Common myeloid progenitor, CD34-positive (primary cell): ENCODE results near the gene ROR1.
"Not testable (repeated sequence)": the region's sequence is repeated elsewhere in the genome, so short reads cannot be mapped to it uniquely, and the experiment has no call there.

Source experiments
- CTCF ChIA-PET: fragments of 350-600 bp; sonication (Branson Sonifier 250); formaldehyde crosslinking; loops from one replicate; lab custom pipeline; 2021; ENCODE audit warnings: antibody characterized with exemption; lab: Charles Lee
- POLR2A ChIA-PET: fragments of 350-600 bp; sonication (Branson Sonifier 250); formaldehyde crosslinking; loops from one replicate; lab custom pipeline; 2021; ENCODE audit warnings: antibody characterized with exemption; lab: Charles Lee
- DNase-seq, 3 donors: peaks; one replicate each; pipeline versions ENCODE4 v3.0.0 to v3.0.0-alpha.2; 2013
- H3K27ac ChIP-seq, 2 experiments: 1 replicate in 1 of 2; 2 replicates in 1 of 2; pipeline ENCODE4 v1.7.0; 2013; ENCODE audit warnings: inconsistent platforms in 2 of 2, low read length in 2 of 2, mild to moderate bottlenecking in 2 of 2, low read depth in 1 of 2, moderate library complexity in 1 of 2; ENCODE audit not compliant: severe bottlenecking in 2 of 2, insufficient read depth in 1 of 2, poor library complexity in 1 of 2
- H3K27me3 ChIP-seq, 5 experiments: replicated peaks in 2 of 5; 1 replicate in 3 of 5; 2 replicates in 2 of 5; pipeline versions ENCODE4 v1.6.1 to v1.7.0; 2013; ENCODE audit warnings: low read length in 4 of 5, mild to moderate bottlenecking in 2 of 5, moderate library complexity in 2 of 5, inconsistent platforms in 1 of 5; ENCODE audit not compliant: insufficient read depth in 5 of 5, control insufficient read depth in 4 of 5
- H3K36me3 ChIP-seq, 4 experiments: 1 replicate in 2 of 4; 2 replicates in 2 of 4; pipeline versions ENCODE4 v1.6.1 to v1.7.0; 2013; ENCODE audit warnings: low read length in 3 of 4, control low read depth in 1 of 4, mild to moderate bottlenecking in 1 of 4; ENCODE audit not compliant: control insufficient read depth in 4 of 4, insufficient read depth in 4 of 4
- H3K4me1 ChIP-seq, 4 experiments: 1 replicate in 3 of 4; 2 replicates in 1 of 4; pipeline versions ENCODE4 v1.6.1 to v1.7.1; 2013; ENCODE audit warnings: low read length in 3 of 4, mild to moderate bottlenecking in 3 of 4, control low read depth in 1 of 4, inconsistent platforms in 1 of 4, moderate library complexity in 1 of 4; ENCODE audit not compliant: control insufficient read depth in 4 of 4, insufficient read depth in 4 of 4; ENCODE audit errors: control extremely low read depth in 1 of 4
- H3K4me3 ChIP-seq, 7 experiments: 1 replicate in 4 of 7; 2 replicates in 3 of 7; pipeline versions ENCODE4 v1.5.1 to v1.7.0; 2013; ENCODE audit warnings: mild to moderate bottlenecking in 7 of 7, low read length in 6 of 7, moderate library complexity in 6 of 7, inconsistent platforms in 2 of 7, low read depth in 2 of 7, control low read depth in 1 of 7; ENCODE audit not compliant: insufficient read depth in 4 of 7, control insufficient read depth in 1 of 7; ENCODE audit errors: extremely low read depth in 1 of 7
- H3K9me3 ChIP-seq, 5 experiments: 1 replicate in 4 of 5; 2 replicates in 1 of 5; pipeline versions ENCODE4 v1.6.1 to v1.7.1; 2013; ENCODE audit warnings: low read length in 4 of 5, mild to moderate bottlenecking in 2 of 5, inconsistent platforms in 1 of 5, low read depth in 1 of 5, moderate library complexity in 1 of 5; ENCODE audit not compliant: control insufficient read depth in 4 of 5, insufficient read depth in 2 of 5; ENCODE audit errors: control extremely low read depth in 1 of 5
- WGBS: methylation state at CpG from one replicate; pipeline ENCODE4 v1.1.5; 2013; ENCODE audit not compliant: insufficient coverage; 5-methylcytosine and 5-hydroxymethylcytosine counted together

The ROR1 gene

DNA sequence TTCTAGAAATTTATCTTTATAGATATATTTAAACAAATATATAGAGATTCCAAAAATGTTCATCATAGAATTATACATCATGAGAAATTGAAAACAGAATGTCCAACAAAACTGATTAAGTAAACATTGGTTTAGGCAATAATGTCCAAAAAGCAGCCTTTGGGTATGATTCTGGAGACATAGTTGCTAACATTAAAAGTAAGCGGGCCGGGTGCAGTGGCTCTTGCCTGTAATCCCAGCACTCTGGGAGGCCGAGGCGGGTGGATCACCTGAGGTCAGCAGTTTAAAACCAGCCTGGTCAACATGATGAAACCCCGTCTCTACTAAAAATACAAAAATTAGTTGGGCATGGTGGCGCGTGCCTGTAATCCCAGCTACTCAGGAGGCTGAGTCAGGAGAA lies 450.4 kb downstream of the ROR1 start:
- CTCF ChIA-PET = interaction anchor here (0.6 kb wide), 1 partner anchor 122 kb away, joined by 3 read pairs; no protein-coding TSS in a partner anchor

DNA sequence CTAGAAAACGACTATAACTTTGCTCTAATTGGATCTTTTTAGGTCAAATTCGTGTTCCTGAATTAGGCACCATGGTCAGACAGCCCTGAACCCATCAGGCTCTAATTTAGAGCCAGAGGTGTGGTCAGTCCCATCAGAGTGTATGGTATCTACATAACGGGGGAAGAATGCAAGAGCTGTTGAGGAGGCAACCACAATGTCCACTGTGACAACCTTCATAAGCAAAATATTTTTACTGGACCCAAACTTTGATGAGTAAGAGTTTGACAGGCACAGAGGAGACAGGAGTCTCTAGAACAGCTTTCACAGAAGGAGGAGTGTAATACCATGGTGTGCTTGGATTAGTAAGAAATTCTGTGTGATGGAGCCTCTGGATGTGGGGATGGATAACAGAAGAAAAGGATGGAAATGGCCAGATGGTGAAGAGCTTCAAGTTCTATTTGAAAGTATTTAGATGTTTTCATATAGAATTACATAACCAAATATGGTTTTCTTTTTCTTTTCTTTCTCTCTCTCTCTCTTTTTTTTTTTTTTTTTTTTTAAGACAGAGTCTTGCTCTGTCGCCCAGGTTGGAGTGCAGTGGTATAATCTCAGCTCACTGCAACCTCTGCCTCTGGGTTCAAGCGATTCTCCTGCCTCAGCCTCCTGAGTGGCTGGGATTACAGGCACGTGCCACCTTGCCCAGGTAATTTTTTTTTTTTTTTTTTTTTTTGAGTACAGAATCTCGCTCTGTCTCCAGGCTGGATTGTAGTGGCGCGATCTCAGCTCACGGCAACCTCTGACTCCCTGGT lies 454.5 kb downstream of the ROR1 start:
- H3K27me3 ChIP-seq = no peaks in the 10 kb centered on the region
- H3K27ac ChIP-seq = no peak overlapping the region
- no peaks in the 10 kb centered on the region for H3K9me3 ChIP-seq
- POLR2A ChIA-PET = no interaction called here
- 93% methylated on average over 4 of the region's 10 CpGs for WGBS
- CTCF ChIA-PET = interaction anchor here (0.8 kb wide), 1 partner anchor 13 kb away, joined by 3 read pairs; no protein-coding TSS in a partner anchor
- no peak overlapping the region for H3K4me3 ChIP-seq
- peaks cover 0 to 6% (median 0%) of the 10 kb centered on the region in 4 experiments for H3K4me1 ChIP-seq
- DNase-seq = no peak
- no peaks in the 10 kb centered on the region for H3K36me3 ChIP-seq

More for the DNA sequence above, 450.4 kb downstream of the ROR1 start:
- H3K36me3 ChIP-seq, H3K9me3 ChIP-seq, POLR2A ChIA-PET, DNase-seq, H3K27me3 ChIP-seq, H3K4me3 ChIP-seq, H3K27ac ChIP-seq, H3K4me1 ChIP-seq: not testable (repeated sequence)
- 100% methylated on average over 4 of the region's 7 CpGs for WGBS

DNA sequence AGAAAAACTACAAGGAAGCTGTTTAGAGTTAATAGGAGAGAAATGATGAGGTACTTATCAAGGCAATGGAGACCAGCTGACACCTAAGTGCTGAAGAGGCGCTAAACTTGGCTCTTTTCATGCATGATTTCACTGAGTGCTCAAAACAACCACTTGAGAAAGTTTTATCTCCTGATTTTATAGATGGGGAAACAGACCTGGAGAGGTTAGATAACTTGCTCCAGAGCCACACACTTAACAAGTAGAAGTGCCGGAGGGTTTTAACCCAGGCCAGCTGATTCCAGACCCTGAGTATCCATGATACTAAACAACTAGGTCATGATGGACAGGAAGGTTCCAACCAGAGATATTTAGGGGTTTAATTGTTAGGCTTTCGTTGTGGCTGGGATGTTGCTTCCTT lies 455.5 kb downstream of the ROR1 start:
- POLR2A ChIA-PET = no interaction called here
- H3K4me3 ChIP-seq = no peak overlapping the region
- no peaks in the 10 kb centered on the region for H3K36me3 ChIP-seq
- CTCF ChIA-PET = no interaction called here
- no peaks in the 10 kb centered on the region for H3K27me3 ChIP-seq
- H3K27ac ChIP-seq = no peak overlapping the region
- peaks cover 0 to 2% (median 0%) of the 10 kb centered on the region in 4 experiments for H3K4me1 ChIP-seq
- no peaks in the 10 kb centered on the region for H3K9me3 ChIP-seq
- WGBS = 100% methylated on average over 2 of the region's 3 CpGs
- no peak for DNase-seq
